H1 (cell line): ENCODE data around the gene CORO1C. TPM values are rescaled to one million over a fixed set of nuclear protein-coding genes. Genes with fewer than 3 reads are reported as not detected.

Experiments
- CTCF ChIA-PET: fragments of 300-600 bp; sonication (Branson Sonifier 250); formaldehyde crosslinking; loops from one replicate; lab custom pipeline; 2021; ENCODE audit not compliant: partially characterized antibody; lab: Charles Lee
- POLR2A ChIA-PET: fragments of 300-600 bp; sonication (Branson Sonifier 250); formaldehyde crosslinking; loops from one replicate; lab custom pipeline; 2021; ENCODE audit warnings: inconsistent platforms; ENCODE audit not compliant: partially characterized antibody; lab: Charles Lee
- DNase-seq, 2 experiments: peaks; one replicate each; pipeline versions ENCODE4 v3.0.0 to v3.0.0-alpha.2; 2010 to 2022; ENCODE audit warnings: low spot score in 2 of 2, low read depth in 1 of 2, mixed read lengths in 1 of 2
- FAIRE-seq: peaks from 2 replicates; lab custom pipeline; 2011; peaks lifted over from hg19 to GRCh38; lab: Jason Lieb, UNC
- H2AFZ ChIP-seq: 2 replicates; pipeline ENCODE4 v1.8.1; 2012; ENCODE audit warnings: low read length, inconsistent platforms
- H2AK5ac ChIP-seq: 2 replicates; pipeline ENCODE4 v1.6.1; 2013; ENCODE audit warnings: low read depth, low read length
- H2BK120ac ChIP-seq: replicated peaks from 2 replicates; pipeline ENCODE3; 2013; ENCODE audit warnings: low read depth, low read length, inconsistent platforms
- H2BK12ac ChIP-seq: 2 replicates; pipeline ENCODE4 v1.6.1; 2013; ENCODE audit warnings: low read depth, low read length
- H2BK15ac ChIP-seq: 2 replicates; pipeline ENCODE4 v1.6.1; 2013; ENCODE audit warnings: low read length
- H2BK20ac ChIP-seq: 2 replicates; pipeline ENCODE4 v1.6.1; 2013; ENCODE audit warnings: low read length
- H2BK5ac ChIP-seq: 2 replicates; pipeline ENCODE4 v1.6.1; 2013; ENCODE audit warnings: low read depth, low read length
- H3K14ac ChIP-seq: 2 replicates; pipeline ENCODE4 v1.6.1; 2013; ENCODE audit warnings: inconsistent platforms; ENCODE audit not compliant: insufficient read length
- H3K18ac ChIP-seq: 2 replicates; pipeline ENCODE4 v1.6.1; 2013; ENCODE audit warnings: low read length; ENCODE audit errors: extremely low read depth
- H3K23ac ChIP-seq: 2 replicates; pipeline ENCODE4 v1.6.1; 2013; ENCODE audit warnings: inconsistent platforms; ENCODE audit not compliant: insufficient read length
- H3K23me2 ChIP-seq: 2 replicates; pipeline ENCODE4 v1.6.1; 2013; ENCODE audit warnings: low read depth, low read length
- H3K27ac ChIP-seq: 2 replicates; pipeline ENCODE4 v1.6.1; 2011; ENCODE audit warnings: low read depth, low read length, inconsistent platforms
- H3K27me3 ChIP-seq, 4 experiments: replicated peaks in 1 of 4; 1 replicate in 1 of 4; 2 replicates in 3 of 4; pipeline versions ENCODE4 v1.6.1 to v1.8.1; 2011 to 2013; ENCODE audit warnings: low read length in 3 of 4, mild to moderate bottlenecking in 3 of 4, inconsistent platforms in 2 of 4, mixed read lengths in 2 of 4, moderate library complexity in 1 of 4; ENCODE audit not compliant: control insufficient read depth in 3 of 4, insufficient read depth in 3 of 4; ENCODE audit errors: extremely low read depth in 1 of 4
- H3K36me3 ChIP-seq, 4 experiments: 2 replicates each; pipeline versions ENCODE4 v1.6.1 to v1.8.1; 2011 to 2013; ENCODE audit warnings: mild to moderate bottlenecking in 4 of 4, low read length in 3 of 4, moderate library complexity in 2 of 4, control low read depth in 1 of 4, inconsistent platforms in 1 of 4; ENCODE audit not compliant: insufficient read depth in 4 of 4, control insufficient read depth in 2 of 4
- H3K4ac ChIP-seq: replicated peaks from 2 replicates; pipeline ENCODE3; 2013; ENCODE audit warnings: low read length, low read depth, mixed read lengths, inconsistent platforms; ENCODE audit not compliant: insufficient read length
- H3K4me1 ChIP-seq, 4 experiments: replicated peaks in 1 of 4; 1 replicate in 1 of 4; 2 replicates in 3 of 4; pipeline versions ENCODE4 v1.6.1 to v1.8.1; 2011 to 2013; ENCODE audit warnings: low read length in 3 of 4, inconsistent platforms in 2 of 4, mixed read lengths in 1 of 4; ENCODE audit not compliant: insufficient read depth in 4 of 4, control insufficient read depth in 3 of 4
- H3K4me2 ChIP-seq, 2 experiments: 2 replicates each; pipeline versions ENCODE4 v1.6.1 to v1.8.1; 2011 to 2013; ENCODE audit warnings: low read depth in 2 of 2, low read length in 2 of 2, control low read depth in 1 of 2, inconsistent platforms in 1 of 2, mild to moderate bottlenecking in 1 of 2; ENCODE audit not compliant: insufficient read depth in 1 of 2
- H3K4me3 ChIP-seq, 4 experiments: fragments of 200-600, 300-600 bp in 1 of 4; sonication (generic), shearing (Covaris generic), sonication (Bioruptor Twin) in 1 of 4; 2 replicates each; pipeline versions ENCODE4 v1.5.1 to v1.8.1; 2011 to 2016; ENCODE audit warnings: low read length in 4 of 4, low read depth in 3 of 4, control low read depth in 2 of 4, inconsistent platforms in 2 of 4, mild to moderate bottlenecking in 2 of 4, mixed read lengths in 1 of 4, moderate library complexity in 1 of 4; ENCODE audit not compliant: insufficient read depth in 2 of 4; ENCODE audit errors: extremely low read depth in 1 of 4
- H3K56ac ChIP-seq: replicated peaks from 2 replicates; pipeline ENCODE3; 2013; ENCODE audit warnings: low read depth, mild to moderate bottlenecking, mixed read lengths, low read length, inconsistent platforms; ENCODE audit not compliant: insufficient read length
- H3K79me1 ChIP-seq: 2 replicates; pipeline ENCODE4 v1.6.1; 2013; ENCODE audit warnings: low read depth, low read length, control low read depth
- H3K79me2 ChIP-seq, 2 experiments: 2 replicates each; pipeline versions ENCODE4 v1.6.1 to v1.8.1; 2012 to 2013; ENCODE audit warnings: low read length in 2 of 2, mild to moderate bottlenecking in 2 of 2, inconsistent platforms in 1 of 2; ENCODE audit not compliant: insufficient read depth in 2 of 2, control insufficient read depth in 1 of 2
- H3K9ac ChIP-seq, 4 experiments: replicated peaks in 1 of 4; 1 replicate in 1 of 4; 2 replicates in 3 of 4; pipeline versions ENCODE4 v1.6.1 to v1.8.1; 2011 to 2013; ENCODE audit warnings: low read depth in 3 of 4, low read length in 3 of 4, control low read depth in 2 of 4, mild to moderate bottlenecking in 2 of 4, moderate library complexity in 2 of 4, inconsistent platforms in 1 of 4; ENCODE audit errors: extremely low read depth in 1 of 4
- H3K9me3 ChIP-seq, 2 experiments: 2 replicates each; pipeline versions ENCODE4 v1.6.1 to v1.8.1; 2012 to 2013; ENCODE audit warnings: mild to moderate bottlenecking in 2 of 2, moderate library complexity in 2 of 2, control low read depth in 1 of 2, inconsistent platforms in 1 of 2, low read depth in 1 of 2, low read length in 1 of 2, mixed read lengths in 1 of 2; ENCODE audit not compliant: insufficient read depth in 2 of 2
- H4K20me1 ChIP-seq, 2 experiments: replicated peaks in 1 of 2; 2 replicates each; pipeline versions ENCODE3 to v1.8.1; 2011 to 2013; ENCODE audit warnings: inconsistent platforms in 2 of 2, low read length in 2 of 2, mild to moderate bottlenecking in 1 of 2; ENCODE audit not compliant: insufficient read depth in 2 of 2, control insufficient read depth in 1 of 2
- H4K5ac ChIP-seq: 2 replicates; pipeline ENCODE4 v1.6.1; 2013; ENCODE audit warnings: low read length, low read depth, mixed read lengths, inconsistent platforms; ENCODE audit not compliant: insufficient read length
- H4K8ac ChIP-seq: 2 replicates; pipeline ENCODE4 v1.8.0; 2013; ENCODE audit warnings: mild to moderate bottlenecking, moderate library complexity, low read length, inconsistent platforms; ENCODE audit not compliant: insufficient read depth; ENCODE audit errors: extremely low read depth
- H4K91ac ChIP-seq: replicated peaks from 2 replicates; pipeline ENCODE3; 2013; ENCODE audit warnings: low read length, mixed read lengths, inconsistent platforms; ENCODE audit not compliant: insufficient read length
- BRCA1 ChIP-seq: IDR thresholded peaks from 2 replicates; pipeline ENCODE4 v1.6.1; 2012; ENCODE audit warnings: low read depth, low read length, improper control_type of control experiment
- CBX8 ChIP-seq: fragments of 300-800, 300-1000 bp; sonication (generic); IDR thresholded peaks from 2 replicates; pipeline ENCODE4 v1.7.1; 2016; ENCODE audit warnings: low read depth, low read length, borderline replicate concordance
- CHD1 ChIP-seq: IDR thresholded peaks from 2 replicates; pipeline ENCODE4 v1.6.1; 2012; ENCODE audit warnings: low read depth, low read length, improper control_type of control experiment
- CTBP2 ChIP-seq: IDR thresholded peaks from 2 replicates; pipeline ENCODE4 v1.7.0; 2011; ENCODE audit warnings: borderline replicate concordance, mild to moderate bottlenecking, moderate library complexity, mixed read lengths, low read length; ENCODE audit not compliant: insufficient read depth, insufficient read length
- GABPA ChIP-seq: IDR thresholded peaks from 2 replicates; pipeline ENCODE4 v1.6.1; 2011; ENCODE audit warnings: mild to moderate bottlenecking, low read length, moderate library complexity, borderline replicate concordance; ENCODE audit not compliant: insufficient read depth
- HDAC6 ChIP-seq: IDR thresholded peaks from one replicate; pipeline ENCODE4 v1.7.1; 2012; ENCODE audit warnings: low read depth, mild to moderate bottlenecking, inconsistent platforms, low read length, moderate library complexity
- JUND ChIP-seq: IDR thresholded peaks from 2 replicates; pipeline ENCODE4 v1.6.1; 2011; ENCODE audit warnings: mild to moderate bottlenecking, improper control_type of control experiment, low read length
- RXRA ChIP-seq: IDR thresholded peaks from 2 replicates; pipeline ENCODE4 v1.6.1; 2011; ENCODE audit warnings: low read depth, mild to moderate bottlenecking, low read length, moderate library complexity; ENCODE audit not compliant: insufficient read depth
- SIRT6 ChIP-seq: IDR thresholded peaks from one replicate; pipeline ENCODE4 v1.7.1; 2012; ENCODE audit warnings: low read length, inconsistent platforms
- SIX5 ChIP-seq: IDR thresholded peaks from 2 replicates; pipeline ENCODE4 v1.6.1; 2011; ENCODE audit warnings: mild to moderate bottlenecking, low read depth, low read length
- SP2 ChIP-seq: IDR thresholded peaks from 2 replicates; pipeline ENCODE4 v1.6.1; 2012; ENCODE audit warnings: mild to moderate bottlenecking, low read length, inconsistent platforms
- SRF ChIP-seq: IDR thresholded peaks from 2 replicates; pipeline ENCODE4 v1.6.1; 2011; ENCODE audit warnings: mild to moderate bottlenecking, low read depth, low read length, moderate library complexity
- TEAD4 ChIP-seq: IDR thresholded peaks from 2 replicates; pipeline ENCODE4 v1.6.1; 2012; ENCODE audit warnings: low read depth, low read length, inconsistent platforms, mixed read lengths
- WGBS, 2 experiments: shearing (Covaris generic) in 1 of 2; methylation state at CpG; one replicate each; pipeline versions ENCODE4 v1.1.6 to v1.1.7; 2013 to 2015; ENCODE audit warnings: low lambda C conversion rate in 2 of 2, mixed read lengths in 2 of 2, inconsistent platforms in 1 of 2, low coverage in 1 of 2, missing lambda C conversion rate in 1 of 2; ENCODE audit not compliant: insufficient replicate concordance in 2 of 2, insufficient coverage in 1 of 2, insufficient read length in 1 of 2; ENCODE audit errors: extremely low coverage in 1 of 2, missing lambda C conversion rate in 1 of 2; 5-methylcytosine and 5-hydroxymethylcytosine counted together
- polyA plus RNA-seq, 7 experiments: library from polyadenylated mRNA; depleted of rRNA in 3 of 7; stranded (reverse) in 5 of 7; unstranded in 2 of 7; fragments of >200 nt in 5 of 7; fragments of 200-250 nt in 2 of 7; gene quantifications; 1 replicate in 5 of 7; 2 replicates in 1 of 7; 4 replicates in 1 of 7; pipeline versions ENCODE4 v1.2.1 to v1.2.3, GENCODE V29; 2011 to 2013; ENCODE audit warnings: missing spikeins in 2 of 7, mixed read lengths in 2 of 7
- total RNA-seq: library from RNA; stranded (reverse); fragmentation: NEBNext Ultra II Directional; extraction: Animal tissue kit (Norgen Biotek cat#: 25700); gene quantifications from 2 replicates; pipeline ENCODE4 v1.2.1, GENCODE V29; 2021

CORO1C gene
- total and polyA plus RNA-seq, 2 of the 8 experiments (the other 6 are each of a cell fraction or from before 2014, with no cell fraction given): 72.7 to 120 TPM

DNA sequence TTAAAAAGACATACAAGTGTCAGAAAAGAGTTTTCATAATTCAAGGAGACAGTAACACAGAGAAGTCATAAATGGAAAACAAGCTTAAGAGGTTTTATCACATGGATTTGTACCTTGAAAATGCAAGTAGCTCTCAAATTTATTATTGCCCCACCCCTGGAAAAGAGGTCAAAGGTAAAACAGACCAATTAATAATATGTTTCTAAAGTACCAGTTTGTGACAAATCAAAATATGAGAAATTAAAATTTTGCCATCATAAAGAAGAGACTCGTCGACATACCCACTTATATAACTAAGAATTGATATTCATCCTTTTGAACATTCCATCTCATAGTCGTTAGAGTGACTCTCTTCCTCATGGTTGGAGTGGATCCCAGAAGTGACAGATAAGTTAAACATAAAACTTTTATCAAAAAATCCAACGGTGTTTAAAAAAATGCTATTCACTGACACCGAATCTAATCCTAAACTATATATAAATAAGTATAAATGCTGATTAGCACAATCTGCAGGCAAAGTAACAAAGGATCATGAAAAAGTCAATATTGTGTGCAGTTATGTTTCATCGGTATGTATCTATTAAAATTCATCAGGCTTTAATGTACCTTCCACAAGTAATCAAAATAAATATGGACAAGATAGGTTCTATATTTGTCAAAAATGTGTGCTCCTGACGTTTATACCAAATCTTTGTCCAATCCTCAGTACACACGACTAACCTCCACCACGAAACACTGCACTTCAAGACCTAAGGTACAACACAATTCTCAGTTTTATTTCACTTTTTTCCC lies 2.3 kb downstream of the CORO1C start:
- Histone ChIP-seq H2BK20ac (no peak overlapping the region), H3K79me2 (peaks cover 6 to 59% of the 10 kb centered on the region in 2 experiments; a peak in 3 of 4 replicates), H4K20me1 (peaks cover 2 to 10% of the 10 kb centered on the region in 2 experiments), H2BK15ac (no peak overlapping the region), H3K9ac (no peak overlapping the region), H2AK5ac (no peak overlapping the region), H2BK120ac (no peak overlapping the region), H3K27me3 (no peaks in the 10 kb centered on the region), H3K18ac (no peak overlapping the region), H3K4me2 (peak overlapping the region; percentile 89 to 95; a peak in 3 of 4 replicates), H3K4me3 (peak overlapping the region in 2 of 4 experiments; percentile 82 to 92; a peak in 4 of 8 replicates), H2BK12ac (no peak overlapping the region), H2BK5ac (no peak overlapping the region), H3K56ac (no peak overlapping the region), H4K91ac (no peak overlapping the region), H2AFZ (no peak overlapping the region), H3K23me2 (peaks cover 5% of the 10 kb centered on the region), H3K36me3 (no peaks in the 10 kb centered on the region), H4K8ac (no peak overlapping the region), H3K14ac (no peak overlapping the region), H3K9me3 (no peaks in the 10 kb centered on the region), H3K23ac (no peak overlapping the region), H3K4me1 (peaks cover 0 to 6% (median 5%) of the 10 kb centered on the region in 4 experiments; a peak in 5 of 7 replicates), H3K27ac (no peak overlapping the region), H4K5ac (no peak overlapping the region), H3K4ac (peak overlapping the region; percentile 85), H3K79me1 (no peaks in the 10 kb centered on the region)
- FAIRE-seq (no peak), DNase-seq (no peak)
- 87% methylated on average over 9 of the region's 9 CpGs; no CpG with 5 or more reads in 1 of the 2 experiments for WGBS, 2 experiments
- ChIA-PET POLR2A (interaction anchor here (0.7 kb wide), 1 partner anchor 35 kb away, joined by 3 read pairs; no protein-coding TSS in a partner anchor), CTCF (interaction anchor here (1.3 kb wide), 1 partner anchor 56 kb away, joined by 3 read pairs; no protein-coding TSS in a partner anchor)
- TF ChIP-seq SRF (no peak), SP2 (no peak), CBX8 (no peak), CHD1 (no peak), SIRT6 (no peak), RXRA (no peak), SIX5 (no peak), JUND (no peak), GABPA (no peak), CTBP2 (no peak), BRCA1 (no peak), HDAC6 (no peak), TEAD4 (no peak)
